Fibroblast of lung (primary cell): Measurements from ENCODE around the gene PMCH.

Source experiments
- EZH2 ChIP-seq: IDR thresholded peaks from 2 replicates; pipeline ENCODE4 v1.5.1; 2012; ENCODE audit warnings: low read length, control low read depth, mild to moderate bottlenecking; ENCODE audit errors: missing control alignments
- TF ChIP-seq, protein P1 (sequence below), 2 donors: IDR thresholded peaks in 1 of 2; conservative IDR thresholded peaks in 1 of 2; 1 replicate in 1 of 2; 2 replicates in 1 of 2; pipeline ENCODE4 v1.5.1; 2011 to 2012; ENCODE audit warnings: low read length in 2 of 2, control low read depth in 1 of 2, inconsistent platforms in 1 of 2, low read depth in 1 of 2, mild to moderate bottlenecking in 1 of 2

DNA sequence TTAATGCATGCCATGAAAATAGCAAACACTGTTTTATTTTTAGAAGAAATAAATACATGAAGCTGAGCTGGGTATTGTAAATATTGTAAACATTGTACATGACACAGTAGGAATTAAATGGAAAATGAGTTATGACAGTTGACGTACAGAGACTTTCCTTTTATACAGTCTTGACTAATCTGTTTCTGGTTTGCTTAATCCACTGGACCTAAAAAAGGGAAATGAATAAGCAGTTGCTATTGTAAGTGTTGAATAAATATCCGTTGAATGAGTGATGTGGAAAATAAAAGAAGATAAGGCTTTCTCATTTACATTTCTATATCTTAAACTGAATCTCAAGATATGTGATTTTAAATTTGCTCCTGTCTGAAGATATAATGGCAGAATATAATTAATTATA lies 15.0 kb downstream of the PMCH start:
- TF ChIP-seq, protein P1, sequence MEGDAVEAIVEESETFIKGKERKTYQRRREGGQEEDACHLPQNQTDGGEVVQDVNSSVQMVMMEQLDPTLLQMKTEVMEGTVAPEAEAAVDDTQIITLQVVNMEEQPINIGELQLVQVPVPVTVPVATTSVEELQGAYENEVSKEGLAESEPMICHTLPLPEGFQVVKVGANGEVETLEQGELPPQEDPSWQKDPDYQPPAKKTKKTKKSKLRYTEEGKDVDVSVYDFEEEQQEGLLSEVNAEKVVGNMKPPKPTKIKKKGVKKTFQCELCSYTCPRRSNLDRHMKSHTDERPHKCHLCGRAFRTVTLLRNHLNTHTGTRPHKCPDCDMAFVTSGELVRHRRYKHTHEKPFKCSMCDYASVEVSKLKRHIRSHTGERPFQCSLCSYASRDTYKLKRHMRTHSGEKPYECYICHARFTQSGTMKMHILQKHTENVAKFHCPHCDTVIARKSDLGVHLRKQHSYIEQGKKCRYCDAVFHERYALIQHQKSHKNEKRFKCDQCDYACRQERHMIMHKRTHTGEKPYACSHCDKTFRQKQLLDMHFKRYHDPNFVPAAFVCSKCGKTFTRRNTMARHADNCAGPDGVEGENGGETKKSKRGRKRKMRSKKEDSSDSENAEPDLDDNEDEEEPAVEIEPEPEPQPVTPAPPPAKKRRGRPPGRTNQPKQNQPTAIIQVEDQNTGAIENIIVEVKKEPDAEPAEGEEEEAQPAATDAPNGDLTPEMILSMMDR (conservative IDR thresholded peaks at IDR 0.05 in 1 of 2, IDR thresholded peaks at IDR 0.05 in 1 of 2; ENCODE audit: low read depth in 1 of 2, low read length in 2 of 2): no peak
- no peak for TF ChIP-seq EZH2
